DND-41 (cell line): ENCODE measurements around the gene ZNF726.

Source experiments
- EZH2 ChIP-seq: IDR thresholded peaks from 3 replicates; pipeline ENCODE4 v1.6.1; 2012; ENCODE audit warnings: borderline replicate concordance, low read depth, mild to moderate bottlenecking, moderate library complexity, low read length, inconsistent platforms; ENCODE audit not compliant: severe bottlenecking
- TF ChIP-seq, protein P1 (sequence below): IDR thresholded peaks from 2 replicates; pipeline ENCODE4 v1.5.1; 2012; ENCODE audit warnings: borderline replicate concordance, low read length, moderate library complexity, mild to moderate bottlenecking; ENCODE audit not compliant: poor library complexity, severe bottlenecking; ENCODE audit errors: extremely low read depth

DNA sequence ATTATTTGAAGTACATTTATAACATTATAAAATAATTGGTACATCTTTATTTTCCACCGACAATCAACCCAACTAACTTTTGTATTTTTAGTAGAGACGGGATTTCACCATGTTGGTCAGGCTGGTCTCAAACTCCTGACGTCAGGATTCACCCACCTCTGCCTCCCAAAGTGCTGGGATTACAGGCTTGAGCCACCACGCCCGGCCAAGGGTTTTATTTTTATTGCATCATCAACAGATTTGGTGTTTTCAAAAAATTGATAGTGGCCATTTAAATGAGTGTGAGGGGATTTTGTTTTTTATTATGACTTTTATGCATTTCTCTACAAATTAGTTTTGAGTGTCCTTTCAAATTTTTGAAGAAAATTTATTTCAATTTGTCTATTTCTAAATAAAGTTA lies 10.6 kb downstream of the ZNF726 start:
- TF ChIP-seq, protein P1, sequence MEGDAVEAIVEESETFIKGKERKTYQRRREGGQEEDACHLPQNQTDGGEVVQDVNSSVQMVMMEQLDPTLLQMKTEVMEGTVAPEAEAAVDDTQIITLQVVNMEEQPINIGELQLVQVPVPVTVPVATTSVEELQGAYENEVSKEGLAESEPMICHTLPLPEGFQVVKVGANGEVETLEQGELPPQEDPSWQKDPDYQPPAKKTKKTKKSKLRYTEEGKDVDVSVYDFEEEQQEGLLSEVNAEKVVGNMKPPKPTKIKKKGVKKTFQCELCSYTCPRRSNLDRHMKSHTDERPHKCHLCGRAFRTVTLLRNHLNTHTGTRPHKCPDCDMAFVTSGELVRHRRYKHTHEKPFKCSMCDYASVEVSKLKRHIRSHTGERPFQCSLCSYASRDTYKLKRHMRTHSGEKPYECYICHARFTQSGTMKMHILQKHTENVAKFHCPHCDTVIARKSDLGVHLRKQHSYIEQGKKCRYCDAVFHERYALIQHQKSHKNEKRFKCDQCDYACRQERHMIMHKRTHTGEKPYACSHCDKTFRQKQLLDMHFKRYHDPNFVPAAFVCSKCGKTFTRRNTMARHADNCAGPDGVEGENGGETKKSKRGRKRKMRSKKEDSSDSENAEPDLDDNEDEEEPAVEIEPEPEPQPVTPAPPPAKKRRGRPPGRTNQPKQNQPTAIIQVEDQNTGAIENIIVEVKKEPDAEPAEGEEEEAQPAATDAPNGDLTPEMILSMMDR = no peak
- no peak for TF ChIP-seq EZH2
